Neuronal stem cell (in vitro differentiated cells): Measurements from ENCODE around the gene NRTN.

Experiments
- DNase-seq: peaks from one replicate; pipeline ENCODE4 v3.0.0-alpha.2; 2013; ENCODE audit warnings: low spot score
- H2AFZ ChIP-seq: one replicate; pipeline ENCODE4 v1.6.1; 2013; ENCODE audit warnings: mild to moderate bottlenecking, low read length, inconsistent platforms
- H2AK5ac ChIP-seq: 2 replicates; pipeline ENCODE4 v1.6.1; 2013; ENCODE audit warnings: low read depth, mild to moderate bottlenecking, inconsistent platforms, low read length, moderate library complexity, mixed read lengths
- H2BK120ac ChIP-seq: 2 replicates; pipeline ENCODE4 v1.6.1; 2013; ENCODE audit warnings: low read depth, mild to moderate bottlenecking, inconsistent platforms, low read length, moderate library complexity, mixed read lengths
- H2BK12ac ChIP-seq: one replicate; pipeline ENCODE4 v1.6.1; 2013; ENCODE audit warnings: low read length, inconsistent platforms
- H2BK15ac ChIP-seq: 2 replicates; pipeline ENCODE4 v1.6.1; 2013; ENCODE audit warnings: mild to moderate bottlenecking, low read length, inconsistent platforms, mixed read lengths
- H2BK5ac ChIP-seq: one replicate; pipeline ENCODE4 v1.6.1; 2013; ENCODE audit warnings: inconsistent platforms, mild to moderate bottlenecking, low read length, moderate library complexity
- H3K14ac ChIP-seq: one replicate; pipeline ENCODE4 v1.6.1; 2013; ENCODE audit warnings: low read length, inconsistent platforms
- H3K18ac ChIP-seq: 2 replicates; pipeline ENCODE4 v1.6.1; 2013; ENCODE audit warnings: low read length, inconsistent platforms
- H3K23ac ChIP-seq: 2 replicates; pipeline ENCODE4 v1.6.1; 2013; ENCODE audit warnings: low read depth, mild to moderate bottlenecking, mixed read lengths, low read length, inconsistent platforms; ENCODE audit not compliant: poor library complexity
- H3K27ac ChIP-seq: replicated peaks from 3 replicates; pipeline ENCODE4 v1.5.1; 2013; ENCODE audit warnings: low read length, inconsistent platforms
- H3K27me3 ChIP-seq, 3 experiments: 2 replicates each; pipeline ENCODE4 v1.6.1; 2013; ENCODE audit warnings: low read length in 3 of 3, mild to moderate bottlenecking in 2 of 3, inconsistent platforms in 1 of 3, low read depth in 1 of 3, mixed read lengths in 1 of 3, moderate library complexity in 1 of 3; ENCODE audit not compliant: control insufficient read depth in 3 of 3, insufficient read depth in 3 of 3
- H3K36me3 ChIP-seq, 2 donors: replicated peaks in 1 of 2; 2 replicates each; pipeline ENCODE4 v1.6.1; 2013; ENCODE audit warnings: low read length in 2 of 2; ENCODE audit not compliant: control insufficient read depth in 2 of 2, insufficient read depth in 2 of 2
- H3K4ac ChIP-seq: 2 replicates; pipeline ENCODE4 v1.6.1; 2013; ENCODE audit warnings: inconsistent platforms, mild to moderate bottlenecking, low read length, moderate library complexity
- H3K4me1 ChIP-seq, 2 donors: 1 replicate in 1 of 2; 2 replicates in 1 of 2; pipeline ENCODE4 v1.6.1; 2013; ENCODE audit warnings: low read length in 2 of 2, low read depth in 1 of 2; ENCODE audit not compliant: control insufficient read depth in 2 of 2, insufficient read depth in 1 of 2
- H3K4me2 ChIP-seq: one replicate; pipeline ENCODE4 v1.6.1; 2013; ENCODE audit warnings: mild to moderate bottlenecking, low read length, inconsistent platforms; ENCODE audit not compliant: insufficient read depth, poor library complexity, severe bottlenecking
- H3K4me3 ChIP-seq, 2 donors: 2 replicates each; pipeline ENCODE4 v1.5.1; 2013; ENCODE audit warnings: low read length in 2 of 2, mild to moderate bottlenecking in 2 of 2, inconsistent platforms in 1 of 2, moderate library complexity in 1 of 2
- H3K79me1 ChIP-seq: one replicate; pipeline ENCODE4 v1.6.1; 2013; ENCODE audit warnings: low read depth, mild to moderate bottlenecking, inconsistent platforms, low read length, moderate library complexity
- H3K9ac ChIP-seq: one replicate; pipeline ENCODE4 v1.6.1; 2013; ENCODE audit warnings: mild to moderate bottlenecking, low read depth, low read length, inconsistent platforms; ENCODE audit not compliant: poor library complexity
- H3K9me3 ChIP-seq, 2 donors: replicated peaks in 1 of 2; 2 replicates each; pipeline versions ENCODE3 to v1.6.1; 2013; ENCODE audit warnings: low read length in 2 of 2, mild to moderate bottlenecking in 2 of 2, inconsistent platforms in 1 of 2, low read depth in 1 of 2, mixed read lengths in 1 of 2, moderate library complexity in 1 of 2; ENCODE audit not compliant: control insufficient read depth in 2 of 2, insufficient read depth in 1 of 2
- H4K8ac ChIP-seq: one replicate; pipeline ENCODE4 v1.6.1; 2013; ENCODE audit warnings: low read depth, mild to moderate bottlenecking, inconsistent platforms, low read length, moderate library complexity
- H4K91ac ChIP-seq: one replicate; pipeline ENCODE4 v1.6.1; 2013; ENCODE audit warnings: low read length, low read depth, mild to moderate bottlenecking, inconsistent platforms; ENCODE audit not compliant: poor library complexity
- WGBS, 2 donors: extraction: QIAGEN DNeasy Blood & Tissue Kit; methylation state at CpG; one replicate each; pipeline ENCODE4 v1.1.7; 2013; ENCODE audit warnings: missing lambda C conversion rate in 2 of 2, mixed read lengths in 1 of 2; ENCODE audit not compliant: insufficient read length in 2 of 2, insufficient replicate concordance in 1 of 2; ENCODE audit errors: extremely low coverage in 2 of 2; 5-methylcytosine and 5-hydroxymethylcytosine counted together

The NRTN gene

DNA sequence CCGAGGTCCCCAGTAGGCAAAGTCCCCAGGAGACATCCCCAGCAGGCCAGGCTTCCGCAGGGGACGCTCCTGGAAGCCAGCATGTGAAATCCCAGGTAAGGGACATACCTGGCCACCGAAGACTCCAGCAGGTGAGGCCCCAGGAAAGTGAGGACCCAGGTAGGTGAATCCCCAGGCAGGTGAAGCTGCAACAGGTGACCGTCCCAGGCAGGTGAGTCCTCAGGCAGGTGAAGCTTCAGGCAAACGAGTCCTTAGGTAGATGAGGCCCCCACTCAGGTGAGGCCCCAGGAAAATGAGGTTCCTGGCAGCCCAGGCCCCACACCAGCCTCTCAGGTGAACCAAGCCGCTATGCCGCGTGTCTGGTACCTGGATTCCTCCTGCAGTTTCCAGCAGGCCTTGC is 26.3 kb downstream of the NRTN start:
- H3K4me1 ChIP-seq, result peaks cover 0 to 24% of the 10 kb centered on the region in 2 donors
- no peak for DNase-seq
- H2BK15ac ChIP-seq, result peak overlapping the region; percentile 81
- peak overlapping the region; percentile 8 for H3K14ac ChIP-seq
- H3K18ac ChIP-seq, result no peak overlapping the region
- H4K8ac ChIP-seq, result no peak overlapping the region
- peak overlapping the region; percentile 58 for H2BK12ac ChIP-seq
- no peak overlapping the region for H3K4me2 ChIP-seq
- H2AK5ac ChIP-seq, result peak overlapping the region; percentile 88
- WGBS, 2 donors, result no CpG with 5 or more reads among the region's 9 CpGs
- no peak overlapping the region for H3K9ac ChIP-seq
- H3K36me3 ChIP-seq, result no peaks in the 10 kb centered on the region
- no peak overlapping the region for H2BK5ac ChIP-seq
- H2BK120ac ChIP-seq, result no peak overlapping the region
- H3K9me3 ChIP-seq, result peaks cover 0 to 3% of the 10 kb centered on the region in 2 donors
- no peak overlapping the region for H3K4ac ChIP-seq
- no peak overlapping the region for H3K27ac ChIP-seq
- no peak overlapping the region for H3K23ac ChIP-seq
- no peak overlapping the region for H4K91ac ChIP-seq
- no peak overlapping the region for H2AFZ ChIP-seq
- H3K27me3 ChIP-seq, result peaks cover 0 to 5% (median 0%) of the 10 kb centered on the region in 3 experiments
- H3K79me1 ChIP-seq, result peaks cover 3% of the 10 kb centered on the region
- no peak overlapping the region for H3K4me3 ChIP-seq

DNA sequence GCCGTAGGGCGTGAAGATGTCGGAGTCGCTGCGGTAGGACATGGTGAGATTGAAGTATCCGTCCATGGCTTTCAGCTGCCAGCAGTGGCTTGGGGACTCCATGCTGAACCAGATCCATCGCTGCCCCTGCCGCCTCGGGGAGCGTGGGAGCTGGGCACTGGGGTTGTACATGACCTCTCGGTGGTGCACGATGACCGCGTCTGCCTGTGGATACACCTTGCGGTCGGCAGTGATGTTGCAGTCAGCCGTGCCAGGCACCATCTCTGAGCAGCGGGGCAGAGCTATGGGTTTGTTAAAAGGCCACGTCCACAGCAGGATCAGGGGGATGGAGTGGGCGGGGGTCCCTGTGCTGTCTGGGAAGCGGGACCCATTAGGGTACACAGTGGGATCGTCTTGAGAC is 27.2 kb downstream of the NRTN start:
- Histone ChIP-seq H3K79me1 (peaks cover 3% of the 10 kb centered on the region), H3K4ac (no peak overlapping the region), H2BK120ac (no peak overlapping the region), H4K91ac (no peak overlapping the region), H3K27ac (no peak overlapping the region), H2BK15ac (peak overlapping the region; percentile 78), H2BK5ac (no peak overlapping the region), H3K4me2 (no peak overlapping the region), H3K9ac (peak overlapping the region; percentile 44), H3K27me3 (peaks cover 0 to 5% (median 0%) of the 10 kb centered on the region in 3 experiments), H3K4me3 (no peak overlapping the region), H3K9me3 (peaks cover 0 to 1% of the 10 kb centered on the region in 2 donors), H3K18ac (peak overlapping the region; percentile 64), H3K14ac (no peak overlapping the region), H2AFZ (no peak overlapping the region), H4K8ac (no peak overlapping the region), H3K4me1 (peaks cover 0 to 16% of the 10 kb centered on the region in 2 donors), H3K36me3 (no peaks in the 10 kb centered on the region), H2BK12ac (peak overlapping the region; percentile 41), H2AK5ac (peak overlapping the region; percentile 79), H3K23ac (peak overlapping the region; percentile 85)
- DNase-seq, result no peak
- no CpG with 5 or more reads among the region's 22 CpGs for WGBS, 2 donors

DNA sequence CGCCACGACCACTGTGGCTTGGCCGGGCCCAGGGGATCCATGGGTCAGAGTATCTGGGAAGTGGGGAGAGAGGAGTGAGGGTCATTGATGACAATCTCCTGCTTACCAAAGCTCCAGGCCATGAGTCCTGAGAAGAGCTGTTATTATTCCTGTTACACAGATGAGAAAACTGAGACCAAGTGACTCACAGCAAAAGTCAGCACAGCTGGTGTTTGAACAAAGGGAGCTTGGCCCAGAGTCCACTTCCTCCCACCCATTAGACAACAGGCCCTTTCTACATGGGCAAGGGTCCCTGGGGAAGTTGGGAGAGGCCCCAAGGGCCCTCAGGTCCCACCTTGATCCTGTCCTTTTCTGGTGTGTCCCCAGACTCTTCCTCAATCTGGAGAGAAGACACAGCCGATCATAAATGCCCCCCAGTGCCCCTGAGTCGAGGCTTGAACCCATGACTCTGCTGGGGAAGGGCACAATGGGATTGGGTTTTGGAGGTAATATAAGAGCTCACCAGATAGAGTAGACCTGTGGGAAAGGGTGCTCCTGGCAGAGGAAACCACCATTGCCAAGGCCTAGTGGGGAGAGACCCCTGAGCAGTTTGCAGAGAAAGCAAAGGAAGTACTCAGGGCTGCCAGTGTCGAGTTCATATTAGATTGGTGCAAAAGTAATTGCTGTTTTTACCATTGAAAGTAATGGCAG is 27.8 kb downstream of the NRTN start:
- H4K91ac ChIP-seq, result no peak overlapping the region
- no peaks in the 10 kb centered on the region for H3K36me3 ChIP-seq
- no peak overlapping the region for H2BK120ac ChIP-seq
- peaks cover 3% of the 10 kb centered on the region for H3K79me1 ChIP-seq
- no peak overlapping the region for H3K4me2 ChIP-seq
- no peak overlapping the region for H4K8ac ChIP-seq
- no peak overlapping the region for H2BK5ac ChIP-seq
- H3K18ac ChIP-seq, result peak overlapping the region; percentile 64
- peaks cover 0 to 1% of the 10 kb centered on the region in 2 donors for H3K9me3 ChIP-seq
- no peak for DNase-seq
- H3K23ac ChIP-seq, result peak overlapping the region; percentile 85
- H2AK5ac ChIP-seq, result peak overlapping the region; percentile 79
- peak overlapping the region; percentile 78 for H2BK15ac ChIP-seq
- H3K4me3 ChIP-seq, result no peak overlapping the region
- H3K4me1 ChIP-seq, result peaks cover 0 to 12% of the 10 kb centered on the region in 2 donors
- H3K14ac ChIP-seq, result no peak overlapping the region
- peaks cover 0 to 5% (median 0%) of the 10 kb centered on the region in 3 experiments for H3K27me3 ChIP-seq
- no CpG with 5 or more reads among the region's 6 CpGs for WGBS, 2 donors
- no peak overlapping the region for H3K27ac ChIP-seq
- no peak overlapping the region for H2BK12ac ChIP-seq
- no peak overlapping the region for H2AFZ ChIP-seq
- H3K9ac ChIP-seq, result no peak overlapping the region
- no peak overlapping the region for H3K4ac ChIP-seq

DNA sequence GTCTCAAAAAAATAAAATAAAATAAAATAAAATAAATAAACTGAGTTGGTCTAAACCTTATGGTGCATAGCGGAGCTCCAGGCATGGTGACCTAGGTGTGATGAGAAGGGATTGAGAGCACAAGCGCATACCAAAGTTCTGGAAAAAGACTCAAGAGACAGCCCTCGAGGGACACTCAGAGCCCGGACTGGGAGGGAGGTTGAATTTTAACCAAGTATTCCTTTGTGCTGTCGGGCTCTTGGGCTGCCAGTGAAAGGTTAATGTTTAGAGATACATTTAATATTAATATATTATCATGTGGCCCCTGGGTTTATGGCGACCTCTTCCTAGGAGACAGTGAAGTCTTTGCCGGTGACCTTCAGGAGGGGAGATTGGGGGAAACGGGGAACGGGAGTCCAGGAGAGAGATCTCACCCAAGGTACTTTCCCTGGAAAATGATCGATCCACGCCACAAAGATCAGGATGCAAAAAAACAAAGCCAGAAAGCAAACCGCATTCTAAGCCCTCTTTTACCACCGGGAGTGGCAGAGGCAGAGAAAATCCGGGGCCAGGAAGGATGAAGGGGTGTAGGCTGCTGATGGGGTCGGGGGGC is 33.0 kb downstream of the NRTN start:
- Histone ChIP-seq H3K18ac (no peak overlapping the region), H4K8ac (no peak overlapping the region), H2BK5ac (no peak overlapping the region), H2BK12ac (no peak overlapping the region), H2BK15ac (no peak overlapping the region), H3K9ac (no peak overlapping the region), H2AFZ (no peak overlapping the region), H3K4me3 (no peak overlapping the region), H3K23ac (peak overlapping the region; percentile 75), H3K36me3 (no peaks in the 10 kb centered on the region), H3K27ac (no peak overlapping the region), H3K79me1 (no peaks in the 10 kb centered on the region), H4K91ac (no peak overlapping the region), H3K4me1 (no peaks in the 10 kb centered on the region), H3K14ac (no peak overlapping the region), H2AK5ac (no peak overlapping the region), H2BK120ac (no peak overlapping the region), H3K4me2 (no peak overlapping the region), H3K27me3 (no peaks in the 10 kb centered on the region), H3K4ac (no peak overlapping the region), H3K9me3 (no peaks in the 10 kb centered on the region)
- DNase-seq, result no peak
- WGBS, 2 donors, result no CpG with 5 or more reads among the region's 15 CpGs
